HepG2 (cell line): ENCODE data around the gene PARN. TPM values are rescaled to one million over a fixed set of nuclear protein-coding genes. Genes with fewer than 3 reads are reported as not detected.
A peak's percentile ranks its signal among the peaks of the same experiment; 100 is the strongest.

Source experiments
- ARID2 ChIP-seq: sonication (generic); formaldehyde crosslinking; IDR thresholded peaks from 2 replicates; pipeline ENCODE4 v1.8.1; 2022; ENCODE audit warnings: mild to moderate bottlenecking, missing genetic modification reagents, borderline replicate concordance
- EED ChIP-seq: sonication (generic); formaldehyde crosslinking; IDR thresholded peaks from 2 replicates; pipeline ENCODE4 v1.5.0; 2020; ENCODE audit warnings: mild to moderate bottlenecking, missing genetic modification reagents
- GPN1 ChIP-seq: sonication (generic); formaldehyde crosslinking; IDR thresholded peaks from 2 replicates; pipeline ENCODE4 v1.5.1; 2020; ENCODE audit warnings: missing genetic modification reagents, borderline replicate concordance
- HNRNPLL ChIP-seq: fragments of 200-400 bp; formaldehyde crosslinking; IDR thresholded peaks from 2 replicates; pipeline ENCODE4 v1.6.1; 2017; ENCODE audit warnings: mild to moderate bottlenecking, low read depth, low read length; ENCODE audit not compliant: poor library complexity, severe bottlenecking
- RBM22 ChIP-seq: fragments of 200-400 bp; formaldehyde crosslinking; optimal IDR thresholded peaks from 2 replicates; pipeline ENCODE3; 2017; ENCODE audit warnings: mild to moderate bottlenecking, low read length, moderate library complexity
- ZFP37 ChIP-seq: sonication (generic); formaldehyde crosslinking; IDR thresholded peaks from 2 replicates; pipeline ENCODE4 v1.4.0; 2020; ENCODE audit warnings: missing genetic modification reagents, borderline replicate concordance
- ZNF781 ChIP-seq: sonication (generic); formaldehyde crosslinking; IDR thresholded peaks from 2 replicates; pipeline ENCODE4 v1.5.1; 2020; ENCODE audit warnings: borderline replicate concordance, mild to moderate bottlenecking, missing genetic modification reagents; ENCODE audit errors: not compliant biosample characterization
- polyA plus RNA-seq, 8 experiments: library from polyadenylated mRNA; depleted of rRNA in 3 of 8; stranded (reverse) in 7 of 8; unstranded in 1 of 8; fragments of >200 nt; fragmentation: Illumina TruSeq in 4 of 8; extraction: Trizol in 4 of 8; gene quantifications; 2 replicates each; pipeline versions ENCODE4 v1.2.1 to v1.2.3, GENCODE V29; 2011 to 2016; ENCODE audit warnings: low read depth in 4 of 8, missing spikeins in 1 of 8, mixed read lengths in 1 of 8; ENCODE audit not compliant: insufficient read depth in 1 of 8
- total RNA-seq, 5 experiments: library from RNA; depleted of rRNA; stranded (reverse); fragments of >200 nt; fragmentation: Illumina TruSeq; extraction: Trizol; gene quantifications; 2 replicates each; pipeline ENCODE4 v1.2.3, GENCODE V29; 2016; ENCODE audit warnings: low read depth in 1 of 5
- TF ChIP-seq, protein P1 (sequence below): IDR thresholded peaks from 2 replicates; pipeline ENCODE4 v1.6.1; 2012; ENCODE audit warnings: low read length, improper control_type of control experiment
- TF ChIP-seq, protein P2 (sequence below): sonication (generic); formaldehyde crosslinking; IDR thresholded peaks from 2 replicates; pipeline ENCODE4 v1.9.0; 2022; ENCODE audit warnings: low read depth, missing genetic modification reagents
- TF ChIP-seq, protein P3 (sequence below): IDR thresholded peaks from 2 replicates; pipeline ENCODE4 v1.6.1; 2018; ENCODE audit warnings: missing genetic modification reagents
- TF ChIP-seq, protein P4 (sequence below), 2 experiments: sonication (generic) in 1 of 2; formaldehyde crosslinking in 1 of 2; IDR thresholded peaks; 2 replicates each; pipeline versions ENCODE4 v1.4.0 to v1.6.1; 2018 to 2020; ENCODE audit warnings: missing genetic modification reagents in 2 of 2, borderline replicate concordance in 1 of 2, low read depth in 1 of 2, mild to moderate bottlenecking in 1 of 2, missing biosample characterization in 1 of 2
- TF ChIP-seq, protein P5 (sequence below): sonication (generic); formaldehyde crosslinking; IDR thresholded peaks from 2 replicates; pipeline ENCODE4 v1.9.0; 2021; ENCODE audit warnings: missing genetic modification reagents, mild to moderate bottlenecking, borderline replicate concordance

PARN gene
- total and polyA plus RNA-seq, 2 of the 13 experiments (the other 11 are each of a cell fraction or from before 2014, with no cell fraction given) = 13.3 to 47.6 TPM

DNA sequence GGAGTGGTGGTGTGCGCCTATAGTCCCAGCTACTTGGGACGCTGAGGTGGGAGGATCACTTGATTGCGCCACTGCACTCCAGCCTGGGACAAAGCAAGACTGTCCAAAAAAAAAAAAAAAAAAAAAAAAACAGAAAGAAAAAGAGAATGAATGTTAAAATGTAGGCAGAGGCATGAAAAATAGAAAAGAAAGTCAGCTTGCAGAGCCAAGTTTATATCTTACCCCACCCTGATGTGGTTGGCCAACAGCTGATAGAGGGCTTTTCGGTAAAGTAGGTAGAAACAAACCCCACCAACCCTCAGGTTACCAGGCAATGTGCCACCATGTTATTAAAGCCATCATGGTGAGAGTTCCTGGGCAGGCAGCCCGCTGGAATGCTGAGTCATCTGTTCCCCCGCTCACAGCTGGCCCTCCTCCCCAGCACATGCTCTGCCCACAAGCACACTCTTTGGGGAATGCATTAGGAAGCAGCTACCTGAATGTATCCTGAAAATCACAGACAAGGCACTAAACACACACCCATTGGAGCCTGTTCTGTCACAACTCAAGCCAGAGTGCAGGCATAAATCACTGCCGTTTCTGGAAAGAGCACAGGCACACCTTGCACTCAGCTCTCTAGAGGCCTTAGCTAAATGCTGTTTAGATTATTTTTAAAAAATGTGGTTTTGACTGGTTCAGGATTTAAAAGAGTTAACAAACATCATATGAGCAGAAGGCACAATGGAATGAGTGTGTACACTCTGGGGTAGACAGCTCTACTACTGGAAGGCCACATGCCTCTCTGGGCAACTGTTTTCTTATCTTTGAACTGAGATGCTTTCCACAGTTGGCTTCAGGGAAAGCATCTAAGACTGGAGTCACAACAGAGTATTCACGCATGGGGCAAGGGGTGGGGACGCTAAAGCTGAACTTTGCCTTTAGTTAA is 128.5 kb downstream of the PARN start (continued):
- TF ChIP-seq, protein P1, sequence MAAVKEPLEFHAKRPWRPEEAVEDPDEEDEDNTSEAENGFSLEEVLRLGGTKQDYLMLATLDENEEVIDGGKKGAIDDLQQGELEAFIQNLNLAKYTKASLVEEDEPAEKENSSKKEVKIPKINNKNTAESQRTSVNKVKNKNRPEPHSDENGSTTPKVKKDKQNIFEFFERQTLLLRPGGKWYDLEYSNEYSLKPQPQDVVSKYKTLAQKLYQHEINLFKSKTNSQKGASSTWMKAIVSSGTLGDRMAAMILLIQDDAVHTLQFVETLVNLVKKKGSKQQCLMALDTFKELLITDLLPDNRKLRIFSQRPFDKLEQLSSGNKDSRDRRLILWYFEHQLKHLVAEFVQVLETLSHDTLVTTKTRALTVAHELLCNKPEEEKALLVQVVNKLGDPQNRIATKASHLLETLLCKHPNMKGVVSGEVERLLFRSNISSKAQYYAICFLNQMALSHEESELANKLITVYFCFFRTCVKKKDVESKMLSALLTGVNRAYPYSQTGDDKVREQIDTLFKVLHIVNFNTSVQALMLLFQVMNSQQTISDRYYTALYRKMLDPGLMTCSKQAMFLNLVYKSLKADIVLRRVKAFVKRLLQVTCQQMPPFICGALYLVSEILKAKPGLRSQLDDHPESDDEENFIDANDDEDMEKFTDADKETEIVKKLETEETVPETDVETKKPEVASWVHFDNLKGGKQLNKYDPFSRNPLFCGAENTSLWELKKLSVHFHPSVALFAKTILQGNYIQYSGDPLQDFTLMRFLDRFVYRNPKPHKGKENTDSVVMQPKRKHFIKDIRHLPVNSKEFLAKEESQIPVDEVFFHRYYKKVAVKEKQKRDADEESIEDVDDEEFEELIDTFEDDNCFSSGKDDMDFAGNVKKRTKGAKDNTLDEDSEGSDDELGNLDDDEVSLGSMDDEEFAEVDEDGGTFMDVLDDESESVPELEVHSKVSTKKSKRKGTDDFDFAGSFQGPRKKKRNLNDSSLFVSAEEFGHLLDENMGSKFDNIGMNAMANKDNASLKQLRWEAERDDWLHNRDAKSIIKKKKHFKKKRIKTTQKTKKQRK = no peak
- TF ChIP-seq ZFP37 (CRISPR knock-in tag) (0 out of 2 replicates have a peak, but pooled peaks have one; percentile 45), GPN1 (no peak), HNRNPLL (no peak), ZNF781 (CRISPR knock-in tag) (peak; percentile 69), RBM22 (no peak), ARID2 (CRISPR knock-in tag) (no peak), EED (CRISPR knock-in tag) (no peak; the same call in 1 of the 2 replicates)
- TF ChIP-seq, protein P2, sequence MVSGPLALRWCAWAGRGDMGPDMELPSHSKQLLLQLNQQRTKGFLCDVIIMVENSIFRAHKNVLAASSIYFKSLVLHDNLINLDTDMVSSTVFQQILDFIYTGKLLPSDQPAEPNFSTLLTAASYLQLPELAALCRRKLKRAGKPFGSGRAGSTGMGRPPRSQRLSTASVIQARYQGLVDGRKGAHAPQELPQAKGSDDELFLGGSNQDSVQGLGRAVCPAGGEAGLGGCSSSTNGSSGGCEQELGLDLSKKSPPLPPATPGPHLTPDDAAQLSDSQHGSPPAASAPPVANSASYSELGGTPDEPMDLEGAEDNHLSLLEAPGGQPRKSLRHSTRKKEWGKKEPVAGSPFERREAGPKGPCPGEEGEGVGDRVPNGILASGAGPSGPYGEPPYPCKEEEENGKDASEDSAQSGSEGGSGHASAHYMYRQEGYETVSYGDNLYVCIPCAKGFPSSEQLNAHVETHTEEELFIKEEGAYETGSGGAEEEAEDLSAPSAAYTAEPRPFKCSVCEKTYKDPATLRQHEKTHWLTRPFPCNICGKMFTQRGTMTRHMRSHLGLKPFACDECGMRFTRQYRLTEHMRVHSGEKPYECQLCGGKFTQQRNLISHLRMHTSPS = peak; percentile 90
- TF ChIP-seq, protein P3, sequence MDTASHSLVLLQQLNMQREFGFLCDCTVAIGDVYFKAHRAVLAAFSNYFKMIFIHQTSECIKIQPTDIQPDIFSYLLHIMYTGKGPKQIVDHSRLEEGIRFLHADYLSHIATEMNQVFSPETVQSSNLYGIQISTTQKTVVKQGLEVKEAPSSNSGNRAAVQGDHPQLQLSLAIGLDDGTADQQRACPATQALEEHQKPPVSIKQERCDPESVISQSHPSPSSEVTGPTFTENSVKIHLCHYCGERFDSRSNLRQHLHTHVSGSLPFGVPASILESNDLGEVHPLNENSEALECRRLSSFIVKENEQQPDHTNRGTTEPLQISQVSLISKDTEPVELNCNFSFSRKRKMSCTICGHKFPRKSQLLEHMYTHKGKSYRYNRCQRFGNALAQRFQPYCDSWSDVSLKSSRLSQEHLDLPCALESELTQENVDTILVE (CRISPR knock-in tag) = peak; percentile 69
- TF ChIP-seq, protein P4, sequence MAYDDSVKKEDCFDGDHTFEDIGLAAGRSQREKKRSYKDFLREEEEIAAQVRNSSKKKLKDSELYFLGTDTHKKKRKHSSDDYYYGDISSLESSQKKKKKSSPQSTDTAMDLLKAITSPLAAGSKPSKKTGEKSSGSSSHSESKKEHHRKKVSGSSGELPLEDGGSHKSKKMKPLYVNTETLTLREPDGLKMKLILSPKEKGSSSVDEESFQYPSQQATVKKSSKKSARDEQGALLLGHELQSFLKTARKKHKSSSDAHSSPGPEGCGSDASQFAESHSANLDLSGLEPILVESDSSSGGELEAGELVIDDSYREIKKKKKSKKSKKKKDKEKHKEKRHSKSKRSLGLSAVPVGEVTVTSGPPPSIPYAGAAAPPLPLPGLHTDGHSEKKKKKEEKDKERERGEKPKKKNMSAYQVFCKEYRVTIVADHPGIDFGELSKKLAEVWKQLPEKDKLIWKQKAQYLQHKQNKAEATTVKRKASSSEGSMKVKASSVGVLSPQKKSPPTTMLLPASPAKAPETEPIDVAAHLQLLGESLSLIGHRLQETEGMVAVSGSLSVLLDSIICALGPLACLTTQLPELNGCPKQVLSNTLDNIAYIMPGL (CRISPR knock-in tag; IDR thresholded peaks at IDR 0.05; ENCODE audit: borderline replicate concordance in 1 of 2, low read depth in 1 of 2) = peak in 1 of 2 experiments; percentile 11; a peak in 1 of 4 replicates
- TF ChIP-seq, protein P5, sequence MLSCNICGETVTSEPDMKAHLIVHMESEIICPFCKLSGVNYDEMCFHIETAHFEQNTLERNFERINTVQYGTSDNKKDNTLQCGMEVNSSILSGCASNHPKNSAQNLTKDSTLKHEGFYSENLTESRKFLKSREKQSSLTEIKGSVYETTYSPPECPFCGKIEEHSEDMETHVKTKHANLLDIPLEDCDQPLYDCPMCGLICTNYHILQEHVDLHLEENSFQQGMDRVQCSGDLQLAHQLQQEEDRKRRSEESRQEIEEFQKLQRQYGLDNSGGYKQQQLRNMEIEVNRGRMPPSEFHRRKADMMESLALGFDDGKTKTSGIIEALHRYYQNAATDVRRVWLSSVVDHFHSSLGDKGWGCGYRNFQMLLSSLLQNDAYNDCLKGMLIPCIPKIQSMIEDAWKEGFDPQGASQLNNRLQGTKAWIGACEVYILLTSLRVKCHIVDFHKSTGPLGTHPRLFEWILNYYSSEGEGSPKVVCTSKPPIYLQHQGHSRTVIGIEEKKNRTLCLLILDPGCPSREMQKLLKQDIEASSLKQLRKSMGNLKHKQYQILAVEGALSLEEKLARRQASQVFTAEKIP (CRISPR knock-in tag) = no peak
